NCI-H774 (cell line): ENCODE results near the gene SPATA18.

Source experiments
- DNase-seq: peaks from one replicate; lab custom pipeline; 2025; lab: John Stamatoyannopoulos, UW

The SPATA18 gene

GRCh38 chr4:52051213-52051614 lies at the start of gene SPATA18:
Gene SPATA18 (plus strand): TSS chr4:52051304. CDS start chr4:52051705, 401 bp downstream.
- no peak for DNase-seq

DNA sequence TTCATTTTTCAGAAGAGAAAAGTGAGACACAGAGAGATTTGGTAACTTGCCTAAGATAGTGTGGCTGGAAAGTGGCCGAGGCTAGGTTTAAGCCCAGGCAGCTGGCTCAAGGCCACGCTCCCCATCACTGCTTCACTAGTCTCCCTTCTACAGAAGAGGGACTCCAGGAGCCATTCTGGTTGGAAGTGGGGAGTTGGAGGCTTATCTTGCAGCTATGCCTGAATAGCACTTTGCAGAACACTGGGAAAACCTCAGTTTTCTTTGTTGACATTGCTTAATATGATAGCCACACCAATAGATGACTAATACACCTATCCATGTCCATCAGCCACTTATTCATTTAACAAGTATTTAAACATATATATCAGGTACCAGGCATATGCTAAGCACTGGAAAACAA lies 49.5 kb upstream of the SPATA18 start:
- DNase-seq: no peak

DNA sequence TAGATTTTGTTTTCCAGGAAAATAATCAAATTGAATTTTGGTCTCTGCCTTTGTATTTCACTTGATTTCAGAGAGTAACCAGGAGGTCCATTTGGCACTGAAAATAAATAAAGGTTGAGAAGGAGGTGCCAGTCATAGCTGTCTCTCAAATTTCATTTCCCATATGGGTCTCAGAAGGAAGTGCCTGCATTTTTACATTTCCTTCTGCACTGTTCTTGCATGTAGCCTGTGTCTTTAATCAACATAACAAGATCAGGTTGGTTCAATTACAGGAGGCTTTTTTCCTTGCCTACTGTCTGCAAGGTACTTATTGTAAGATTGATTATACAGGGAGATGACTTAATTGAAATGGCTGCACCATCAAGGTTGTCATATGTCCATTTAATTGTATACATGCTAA lies 46.7 kb upstream of the SPATA18 start:
- DNase-seq: no peak

DNA sequence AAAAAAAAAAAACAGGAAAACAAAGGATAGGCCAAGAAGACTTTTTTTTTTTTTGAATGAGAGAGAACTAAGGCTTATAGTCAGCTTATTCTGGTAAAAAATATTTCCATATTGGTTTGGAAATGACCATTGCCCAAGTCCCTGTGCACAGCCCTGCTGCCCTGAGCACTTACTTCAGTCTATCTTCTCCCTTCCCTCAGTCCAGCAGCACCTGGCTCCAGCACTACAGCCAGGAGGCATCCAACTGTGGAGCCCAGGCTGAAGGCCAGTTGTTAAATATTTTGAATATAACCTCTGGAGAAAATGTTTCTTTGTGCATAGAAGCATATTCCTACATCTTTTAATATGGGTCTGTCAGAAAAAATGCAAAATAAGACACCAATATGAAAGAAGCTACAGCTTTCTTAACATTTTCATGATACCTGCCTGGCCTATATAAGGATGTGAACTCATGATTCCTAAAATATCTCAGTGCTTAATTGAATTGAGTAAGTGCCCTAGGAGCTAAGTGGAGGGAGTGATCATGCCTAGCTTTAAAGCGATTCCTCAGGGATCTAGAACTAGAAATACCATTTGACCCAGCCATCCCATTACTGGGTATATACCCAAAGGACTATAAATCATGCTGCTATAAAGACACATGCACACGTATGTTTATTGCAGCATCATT lies 45.4 kb upstream of the SPATA18 start:
- no peak for DNase-seq

GRCh38 chr4:52006887-52007286 lies 44.2 kb upstream of the SPATA18 start:
- DNase-seq: no peak

- DNase-seq: no peak
These were observed 40.1 kb upstream of the SPATA18 start for GRCh38 chr4:52010986-52011385.

DNA sequence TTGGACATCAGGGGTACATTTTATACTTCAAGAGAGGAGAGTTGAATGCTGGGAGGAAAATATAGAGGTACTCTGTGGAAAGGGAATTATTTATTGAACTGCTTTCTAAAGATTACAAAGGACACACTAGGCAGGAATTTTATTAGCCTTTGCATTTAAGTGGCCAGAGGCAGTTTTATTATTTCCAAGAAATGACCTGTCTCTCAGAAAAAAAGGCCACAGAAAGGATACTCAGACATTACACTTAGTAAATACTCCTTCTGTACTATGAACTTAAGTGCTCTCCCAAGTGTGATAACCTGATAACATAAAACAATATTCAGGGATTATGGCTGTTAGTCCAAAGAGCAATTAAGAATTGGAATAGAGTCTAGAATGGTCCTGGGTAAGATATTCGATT lies 38.5 kb upstream of the SPATA18 start:
- no peak for DNase-seq

GRCh38 chr4:52014903-52015302 lies 36.2 kb upstream of the SPATA18 start:
- no peak for DNase-seq

DNA sequence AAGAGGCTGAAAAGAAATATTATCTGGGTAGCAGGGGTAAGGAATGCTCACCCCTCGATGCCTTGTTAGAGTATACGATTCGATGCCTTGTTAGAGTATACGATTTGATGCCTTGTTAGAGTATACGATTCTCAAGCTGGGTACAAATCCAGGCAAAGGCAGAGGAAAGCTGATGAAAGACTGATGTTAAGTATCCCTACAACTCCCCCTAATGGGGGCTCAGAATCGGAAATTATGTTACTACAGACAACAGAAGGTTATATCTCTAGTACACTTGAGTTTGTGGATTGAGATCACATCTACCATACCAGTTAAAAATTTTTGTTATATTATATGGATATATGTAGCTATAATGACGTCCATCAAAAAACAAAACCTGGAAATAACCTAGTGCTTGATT lies 35.7 kb upstream of the SPATA18 start:
- DNase-seq: no peak

DNA sequence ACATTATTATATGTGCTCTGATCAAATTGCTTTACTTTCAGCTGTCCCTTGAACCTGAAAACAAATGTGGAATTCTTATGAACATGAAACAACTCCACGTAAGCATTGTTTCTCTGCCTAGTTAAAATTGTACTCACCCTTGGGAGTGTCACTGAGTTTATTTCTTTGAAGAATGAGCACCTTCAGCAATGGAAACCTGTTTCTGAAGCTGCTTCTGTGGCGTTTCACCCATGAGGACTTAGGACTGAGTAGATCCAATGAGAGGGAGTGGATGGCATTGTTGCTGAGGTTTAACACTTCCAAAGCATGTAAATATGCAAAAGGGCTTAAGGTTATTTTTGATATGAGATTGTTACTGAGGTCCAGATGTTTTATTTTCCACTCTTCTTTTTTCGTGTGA lies 34.1 kb upstream of the SPATA18 start:
- no peak for DNase-seq

GRCh38 chr4:52017814-52018213 lies 33.3 kb upstream of the SPATA18 start:
- DNase-seq: no peak

DNA sequence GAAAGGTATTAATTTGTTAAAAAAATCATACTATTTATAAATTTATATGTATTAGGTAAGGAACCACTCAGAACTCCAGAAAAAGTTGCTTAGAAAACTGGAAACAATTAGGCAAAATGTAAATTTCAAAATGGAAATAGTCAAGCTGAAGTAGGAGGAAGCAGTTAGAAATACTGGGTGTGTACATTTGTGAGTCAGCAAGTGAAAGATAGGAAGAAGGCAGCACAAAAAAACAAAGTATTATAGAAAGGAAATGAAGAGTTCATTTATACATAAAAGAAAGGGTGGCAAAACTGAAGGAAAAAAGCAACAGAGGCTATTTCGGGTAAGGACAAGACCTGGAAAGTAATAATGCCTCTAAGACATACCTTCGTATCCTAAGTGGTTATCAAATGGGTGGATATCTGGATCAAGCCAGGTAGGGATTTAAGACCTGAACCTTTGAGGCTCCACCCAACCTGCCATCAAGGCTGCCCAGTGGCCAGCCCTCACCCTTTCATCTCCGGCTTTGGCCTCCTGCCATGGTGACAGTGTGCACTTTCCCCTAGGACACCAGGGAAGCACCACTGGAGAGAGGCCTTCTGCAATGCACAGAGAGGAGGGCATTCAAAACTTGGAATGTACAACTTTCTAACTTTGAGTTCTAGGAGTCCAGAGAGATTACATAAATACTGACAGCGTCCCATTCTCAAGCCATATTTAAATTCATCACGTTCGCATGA lies 31.0 kb upstream of the SPATA18 start, which contains the start of gene LRRC66:
Gene LRRC66, minus strand, starts transcription at position 428 of the 722 bp plus-strand sequence. CDS start 2,750 bp downstream, outside the sequence.
- DNase-seq: no peak

GRCh38 chr4:52028970-52029369 lies 22.1 kb upstream of the SPATA18 start:
- no peak for DNase-seq

DNA sequence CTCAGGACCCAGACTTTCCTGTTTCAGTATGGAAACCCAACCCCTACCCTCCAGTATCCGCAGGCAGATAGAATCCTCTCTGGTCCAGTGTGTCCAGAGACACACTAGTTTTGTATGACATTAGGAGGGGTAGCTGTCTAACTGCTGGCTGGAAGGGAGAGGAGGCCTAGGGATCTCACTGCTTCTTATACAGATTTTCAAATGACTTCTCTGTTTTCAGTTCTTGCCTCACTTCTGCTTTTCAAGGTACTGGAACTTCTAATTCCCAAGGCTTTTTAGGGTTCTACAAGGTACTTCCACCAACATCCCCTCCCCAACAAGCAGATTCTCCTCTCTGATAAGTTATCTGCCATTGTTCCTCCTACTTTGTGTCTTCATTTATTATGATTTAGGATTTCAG lies 19.1 kb upstream of the SPATA18 start:
- no peak for DNase-seq

DNA sequence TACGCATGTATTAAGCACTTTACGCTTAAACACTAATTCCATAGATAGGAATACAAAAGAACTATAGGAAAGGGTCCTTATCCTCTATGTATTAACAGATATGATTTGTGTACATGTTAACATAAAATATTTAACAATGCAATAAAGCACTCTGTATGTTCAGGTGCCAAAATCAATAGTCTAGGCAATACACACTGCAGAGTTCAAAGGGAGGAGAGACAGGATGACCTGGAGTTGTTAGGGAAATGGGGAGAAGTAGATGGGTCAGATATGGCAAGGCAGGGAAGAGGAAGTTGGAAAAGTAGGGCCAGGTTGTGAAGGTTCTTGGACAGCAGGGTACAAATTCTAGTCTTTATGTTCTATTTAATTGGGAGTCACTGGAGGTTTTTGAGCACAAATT lies 15.9 kb upstream of the SPATA18 start:
- DNase-seq: no peak

GRCh38 chr4:52036886-52037530 lies 14.1 kb upstream of the SPATA18 start:
- DNase-seq: no peak

DNA sequence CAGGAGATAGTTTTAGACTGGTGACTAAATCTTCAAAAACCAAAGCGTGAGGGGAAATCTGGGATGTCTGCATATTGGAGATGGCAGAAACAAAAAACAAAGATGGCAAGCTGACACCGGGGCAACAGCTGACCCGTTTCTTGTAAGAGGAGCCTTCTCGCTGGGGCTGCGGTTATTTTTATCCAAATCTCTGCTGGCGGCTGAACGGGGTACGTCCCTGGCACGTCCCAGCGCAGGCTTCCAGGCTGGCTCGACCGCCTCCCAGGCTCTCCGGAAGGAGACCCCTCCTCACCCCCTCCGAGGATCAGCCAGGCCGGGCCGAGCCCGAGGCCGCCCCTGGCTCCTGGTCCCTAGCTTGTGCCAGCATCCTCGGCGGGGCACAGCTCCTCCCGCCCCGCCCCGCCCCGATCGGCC lies 13.4 kb upstream of the SPATA18 start:
- DNase-seq: no peak

DNA sequence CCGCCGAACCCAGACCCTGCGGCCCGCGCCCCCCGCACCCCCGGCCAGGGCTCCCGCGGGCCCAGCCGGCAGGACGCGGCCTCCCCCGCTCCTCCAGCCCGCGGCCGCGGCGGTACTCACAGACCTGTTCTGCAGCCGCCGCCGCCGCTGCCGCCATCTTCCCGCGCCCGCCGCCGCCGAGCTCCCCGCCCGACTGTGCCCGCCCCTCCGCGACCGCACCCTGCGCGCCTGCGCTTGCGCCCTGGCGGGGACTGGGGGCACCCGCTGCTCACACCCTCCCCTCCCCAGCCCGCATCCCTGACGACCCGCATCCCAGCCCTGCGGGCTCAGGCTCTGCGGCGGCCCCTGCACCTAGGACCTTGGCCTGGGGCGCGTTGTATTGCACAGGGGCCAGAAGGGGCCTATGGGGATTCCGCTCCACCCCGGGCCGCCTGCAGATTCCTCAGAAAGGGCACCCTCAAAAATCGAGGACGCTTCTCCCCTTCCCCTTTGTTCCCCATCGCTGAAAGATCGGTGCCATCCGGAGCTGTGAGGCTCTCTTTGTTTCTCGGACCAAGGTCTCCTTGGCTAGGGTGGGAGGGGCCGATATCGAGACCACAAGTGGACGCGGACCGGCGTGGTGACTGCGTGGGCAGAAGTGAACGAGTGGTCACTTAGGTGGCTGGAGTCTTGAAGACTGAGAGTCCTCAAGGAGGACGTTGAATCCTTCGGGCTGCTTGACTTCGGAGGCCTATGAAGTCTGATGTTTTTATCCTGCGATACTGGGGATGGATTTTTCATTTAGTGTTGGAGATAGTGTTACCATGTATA lies 12.8 kb upstream of the SPATA18 start, which contains the start of gene SGCB:
Gene SGCB, minus strand, starts transcription at position 197 of the 810 bp plus-strand sequence. Its CDS starts 40 bp downstream, at position 157.
- peak; percentile 58 for DNase-seq

DNA sequence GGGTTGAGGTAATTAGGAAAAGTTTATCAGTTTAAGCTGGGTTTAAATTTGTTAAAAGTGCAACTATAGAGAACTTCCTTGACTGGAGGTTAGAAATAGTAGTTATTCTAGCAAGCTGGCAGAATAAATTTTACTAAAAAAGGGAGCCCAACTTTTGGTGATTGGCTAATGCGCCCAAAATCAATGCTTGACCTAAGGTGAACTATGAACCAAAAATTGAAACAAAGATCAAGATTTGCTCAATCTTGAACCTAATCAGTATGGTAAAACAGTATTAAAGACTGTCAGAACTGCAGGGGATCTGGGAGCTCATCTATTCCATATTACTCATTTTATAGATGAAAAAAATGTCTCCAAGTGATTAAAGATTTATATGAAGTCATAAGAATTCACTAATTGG lies 6.1 kb upstream of the SPATA18 start:
- no peak for DNase-seq

GRCh38 chr4:52049266-52049665 lies 1.8 kb upstream of the SPATA18 start:
- DNase-seq: no peak

GRCh38 chr4:52051615-52052474 lies 741 bp downstream of the SPATA18 start:
- peak; percentile 55 for DNase-seq
